SK-N-SH treated with all-trans-retinoic acid at 6 μM for 48 hours (cell line): ENCODE measurements around the gene PADI2.
A peak's percentile ranks its signal among the peaks of the same experiment; 100 is the strongest.

Experiments
- ATAC-seq: fragments of 200-7000 bp; cut with Tn5 transposase; 3 replicates; pipeline ENCODE4 v1.9.1; 2020; ENCODE audit warnings: mild to moderate bottlenecking, moderate library complexity
- ARNTL ChIP-seq: fragments of 450-650 bp; formaldehyde crosslinking; IDR thresholded peaks from 2 replicates; pipeline ENCODE4 v1.5.0; 2020; ENCODE audit warnings: low read depth, mild to moderate bottlenecking, moderate library complexity, borderline replicate concordance
- ESRRG ChIP-seq: fragments of 250-450 bp; sonication (Bioruptor Pico); IDR thresholded peaks from 2 replicates; pipeline ENCODE4 v1.6.1; 2021; ENCODE audit warnings: mild to moderate bottlenecking
- GLIS3 ChIP-seq: fragments of 250-450 bp; sonication (Bioruptor Pico); IDR thresholded peaks from 2 replicates; pipeline ENCODE4 v1.5.0; 2020; ENCODE audit warnings: mild to moderate bottlenecking, moderate library complexity
- ISL1 ChIP-seq: fragments of 250-450 bp; sonication (Bioruptor Pico); IDR thresholded peaks from 2 replicates; pipeline ENCODE4 v2.1.2; 2022; ENCODE audit warnings: mild to moderate bottlenecking, moderate library complexity
- OSR1 ChIP-seq: fragments of 250-450 bp; sonication (Bioruptor Pico); IDR thresholded peaks from 2 replicates; pipeline ENCODE4 v1.8.0; 2022; ENCODE audit warnings: moderate library complexity, mild to moderate bottlenecking, inconsistent platforms
- PPARA ChIP-seq: fragments of 250-450 bp; sonication (Bioruptor Pico); IDR thresholded peaks from 2 replicates; pipeline ENCODE4 v1.5.0; 2020; ENCODE audit warnings: mild to moderate bottlenecking, borderline replicate concordance
- SNAI2 ChIP-seq: fragments of 250-450 bp; sonication (Bioruptor Pico); IDR thresholded peaks from 2 replicates; pipeline ENCODE4 v1.5.0; 2020; ENCODE audit warnings: mild to moderate bottlenecking, moderate library complexity
- TCF4 ChIP-seq: fragments of 250-450 bp; sonication (Bioruptor Pico); IDR thresholded peaks from 2 replicates; pipeline ENCODE4 v1.8.0; 2021; ENCODE audit warnings: mild to moderate bottlenecking, moderate library complexity, borderline replicate concordance
- TSHZ2 ChIP-seq: fragments of 250-450 bp; sonication (Bioruptor Pico); IDR thresholded peaks from 2 replicates; pipeline ENCODE4 v1.5.0; 2020; ENCODE audit warnings: mild to moderate bottlenecking, moderate library complexity
- ZFP3 ChIP-seq: fragments of 250-450 bp; sonication (Bioruptor Pico); IDR thresholded peaks from 2 replicates; pipeline ENCODE4 v1.5.0; 2020; ENCODE audit warnings: mild to moderate bottlenecking, moderate library complexity
- ZFP30 ChIP-seq: fragments of 450-650 bp; formaldehyde crosslinking; IDR thresholded peaks from 2 replicates; pipeline ENCODE4 v1.5.0; 2022; ENCODE audit warnings: mild to moderate bottlenecking, moderate library complexity
- ZNF8 ChIP-seq: fragments of 450-650 bp; formaldehyde crosslinking; IDR thresholded peaks from 2 replicates; pipeline ENCODE4 v1.5.0; 2020; ENCODE audit warnings: mild to moderate bottlenecking, moderate library complexity
- TF ChIP-seq, protein P1 (sequence below): fragments of 250-450 bp; sonication (Bioruptor Pico); IDR thresholded peaks from 2 replicates; pipeline ENCODE4 v1.5.1; 2021; ENCODE audit warnings: mild to moderate bottlenecking, moderate library complexity
- TF ChIP-seq, protein P2 (sequence below): fragments of 250-450 bp; sonication (Bioruptor Pico); IDR thresholded peaks from 2 replicates; pipeline ENCODE4 v1.8.0; 2021; ENCODE audit warnings: low read depth, mild to moderate bottlenecking, moderate library complexity, borderline replicate concordance
- TF ChIP-seq, protein P3 (sequence below): fragments of 250-450 bp; sonication (Bioruptor Pico); IDR thresholded peaks from 2 replicates; pipeline ENCODE4 v1.5.1; 2020; ENCODE audit warnings: low read depth, mild to moderate bottlenecking, moderate library complexity

The PADI2 gene

DNA sequence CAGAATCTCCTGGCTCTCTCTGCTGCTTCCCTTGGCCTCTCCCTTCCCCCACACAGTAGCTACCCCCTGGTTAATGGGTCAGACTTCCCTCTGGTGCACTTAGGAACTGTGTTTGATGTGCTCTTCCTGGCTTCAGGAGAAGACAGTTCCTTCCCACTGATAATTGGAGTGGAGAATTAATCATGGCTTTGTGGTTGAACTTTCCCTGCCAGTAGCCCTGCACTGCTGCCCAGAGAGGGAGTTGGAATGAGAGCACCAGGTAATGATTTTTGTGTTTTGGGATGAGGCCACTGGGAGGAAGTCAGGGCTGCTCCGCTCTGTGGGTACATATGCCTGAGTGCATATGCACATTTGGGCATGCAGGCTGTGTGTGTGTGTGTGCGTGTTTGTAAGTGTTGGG is 39.7 kb upstream of the PADI2 start (continued):
- TF ChIP-seq TSHZ2 (CRISPR knock-in tag), result no peak
- TF ChIP-seq SNAI2 (CRISPR knock-in tag), result no peak
- TF ChIP-seq ZNF8, result no peak
- TF ChIP-seq, protein P1, sequence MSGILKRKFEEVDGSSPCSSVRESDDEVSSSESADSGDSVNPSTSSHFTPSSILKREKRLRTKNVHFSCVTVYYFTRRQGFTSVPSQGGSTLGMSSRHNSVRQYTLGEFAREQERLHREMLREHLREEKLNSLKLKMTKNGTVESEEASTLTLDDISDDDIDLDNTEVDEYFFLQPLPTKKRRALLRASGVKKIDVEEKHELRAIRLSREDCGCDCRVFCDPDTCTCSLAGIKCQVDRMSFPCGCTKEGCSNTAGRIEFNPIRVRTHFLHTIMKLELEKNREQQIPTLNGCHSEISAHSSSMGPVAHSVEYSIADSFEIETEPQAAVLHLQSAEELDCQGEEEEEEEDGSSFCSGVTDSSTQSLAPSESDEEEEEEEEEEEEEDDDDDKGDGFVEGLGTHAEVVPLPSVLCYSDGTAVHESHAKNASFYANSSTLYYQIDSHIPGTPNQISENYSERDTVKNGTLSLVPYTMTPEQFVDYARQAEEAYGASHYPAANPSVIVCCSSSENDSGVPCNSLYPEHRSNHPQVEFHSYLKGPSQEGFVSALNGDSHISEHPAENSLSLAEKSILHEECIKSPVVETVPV (CRISPR knock-in tag), result no peak

DNA sequence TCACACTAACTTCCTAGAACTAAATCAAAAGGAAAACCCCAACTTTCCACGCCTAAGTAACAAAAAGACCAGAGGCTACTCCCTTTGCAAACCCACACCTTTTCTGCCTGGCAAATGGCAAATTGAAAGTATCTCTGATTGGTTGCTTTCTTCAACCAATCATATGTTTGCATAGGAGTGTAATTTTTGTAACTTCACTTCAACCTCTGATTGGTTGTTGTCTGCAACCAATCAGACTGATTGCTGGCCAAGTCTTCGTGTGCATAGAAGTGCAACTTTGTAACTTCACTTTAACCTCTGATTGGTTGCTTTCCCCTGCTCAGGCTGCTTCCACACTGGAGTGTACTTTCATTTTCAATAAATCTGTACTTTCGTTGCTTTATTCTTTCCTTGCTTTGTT is 36.9 kb upstream of the PADI2 start:
- TF ChIP-seq ISL1 (CRISPR knock-in tag) (no peak), ZNF8 (no peak), PPARA (CRISPR knock-in tag) (no peak)
- TF ChIP-seq, protein P2, sequence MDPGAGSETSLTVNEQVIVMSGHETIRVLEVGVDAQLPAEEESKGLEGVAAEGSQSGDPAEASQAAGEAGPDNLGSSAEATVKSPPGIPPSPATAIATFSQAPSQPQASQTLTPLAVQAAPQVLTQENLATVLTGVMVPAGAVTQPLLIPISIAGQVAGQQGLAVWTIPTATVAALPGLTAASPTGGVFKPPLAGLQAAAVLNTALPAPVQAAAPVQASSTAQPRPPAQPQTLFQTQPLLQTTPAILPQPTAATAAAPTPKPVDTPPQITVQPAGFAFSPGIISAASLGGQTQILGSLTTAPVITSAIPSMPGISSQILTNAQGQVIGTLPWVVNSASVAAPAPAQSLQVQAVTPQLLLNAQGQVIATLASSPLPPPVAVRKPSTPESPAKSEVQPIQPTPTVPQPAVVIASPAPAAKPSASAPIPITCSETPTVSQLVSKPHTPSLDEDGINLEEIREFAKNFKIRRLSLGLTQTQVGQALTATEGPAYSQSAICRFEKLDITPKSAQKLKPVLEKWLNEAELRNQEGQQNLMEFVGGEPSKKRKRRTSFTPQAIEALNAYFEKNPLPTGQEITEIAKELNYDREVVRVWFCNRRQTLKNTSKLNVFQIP (CRISPR knock-in tag), result no peak

GRCh38 chr1:17155257-17155920 is 36.1 kb upstream of the PADI2 start:
- ATAC-seq, result no peak
- TF ChIP-seq OSR1 (no peak), ISL1 (CRISPR knock-in tag) (peak; percentile 25), ZFP30 (CRISPR knock-in tag) (no peak)
- TF ChIP-seq, protein P2 (CRISPR knock-in tag), result no peak

More for the DNA sequence above, 36.9 kb upstream of the PADI2 start:
- ATAC-seq, result no peak

DNA sequence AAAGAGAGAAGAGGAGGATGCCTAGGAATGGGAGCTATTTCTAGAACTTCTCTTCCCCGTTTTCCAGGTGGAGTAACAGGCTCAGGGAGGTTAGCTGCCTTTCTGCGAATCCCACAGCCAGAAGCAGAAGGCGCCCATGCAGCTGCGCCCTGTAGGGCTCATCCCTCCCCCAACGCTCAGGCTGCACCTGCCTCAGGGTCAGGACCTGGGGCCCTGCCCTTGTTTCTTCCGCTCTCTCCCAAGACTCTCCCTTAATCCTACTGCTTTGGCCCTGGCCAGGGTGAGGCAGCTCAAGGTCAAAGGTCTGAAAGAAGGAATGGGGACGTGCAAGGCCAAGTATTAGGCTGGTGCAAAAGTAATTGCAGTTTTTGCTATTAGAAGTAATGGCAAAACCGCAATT is 30.5 kb upstream of the PADI2 start:
- TF ChIP-seq, protein P1 (CRISPR knock-in tag), result no peak
- TF ChIP-seq ZFP3 (no peak), OSR1 (no peak), TCF4 (no peak), GLIS3 (CRISPR knock-in tag) (no peak), ESRRG (CRISPR knock-in tag) (no peak), ARNTL (CRISPR knock-in tag) (no peak), ISL1 (CRISPR knock-in tag) (no peak), ZNF8 (no peak)
- TF ChIP-seq, protein P2 (CRISPR knock-in tag), result no peak
- TF ChIP-seq, protein P3, sequence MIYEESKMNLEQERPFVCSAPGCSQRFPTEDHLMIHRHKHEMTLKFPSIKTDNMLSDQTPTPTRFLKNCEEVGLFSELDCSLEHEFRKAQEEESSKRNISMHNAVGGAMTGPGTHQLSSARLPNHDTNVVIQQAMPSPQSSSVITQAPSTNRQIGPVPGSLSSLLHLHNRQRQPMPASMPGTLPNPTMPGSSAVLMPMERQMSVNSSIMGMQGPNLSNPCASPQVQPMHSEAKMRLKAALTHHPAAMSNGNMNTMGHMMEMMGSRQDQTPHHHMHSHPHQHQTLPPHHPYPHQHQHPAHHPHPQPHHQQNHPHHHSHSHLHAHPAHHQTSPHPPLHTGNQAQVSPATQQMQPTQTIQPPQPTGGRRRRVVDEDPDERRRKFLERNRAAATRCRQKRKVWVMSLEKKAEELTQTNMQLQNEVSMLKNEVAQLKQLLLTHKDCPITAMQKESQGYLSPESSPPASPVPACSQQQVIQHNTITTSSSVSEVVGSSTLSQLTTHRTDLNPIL (CRISPR knock-in tag), result no peak
- ATAC-seq, result no peak
